ENCODE results near the gene CXCR6. TPM values are rescaled to one million over a fixed set of nuclear protein-coding genes. Genes with fewer than 3 reads are reported as not detected.

The CXCR6 gene
- total RNA-seq, 1 donor from 2014 or later, result not detected

GRCh38 chr3:45910892-45911291 is 32.4 kb upstream of the CXCR6 start:
- no peak for DNase-seq (ENCODE audit: low spot score, unreplicated experiment)
- no peaks in the 10 kb centered on the region for H3K27me3 Mint-ChIP-seq
- no peaks in the 10 kb centered on the region for H3K9me3 Mint-ChIP-seq (ENCODE audit: low read depth)
- TF ChIP-seq CTCF (IDR thresholded peaks at IDR 0.05; ENCODE audit: unreplicated experiment), result no peak
- H3K27ac Mint-ChIP-seq, result no peak overlapping the region
- peaks cover under 1% of the 10 kb centered on the region for H3K4me1 Mint-ChIP-seq (ENCODE audit: low read depth)
- no peaks in the 10 kb centered on the region for H3K36me3 Mint-ChIP-seq (ENCODE audit: insufficient read depth)
- H3K4me3 Mint-ChIP-seq (ENCODE audit: low read depth), result no peak overlapping the region

GRCh38 chr3:45911511-45912226 is 31.6 kb upstream of the CXCR6 start:
- Mint-ChIP-seq H3K9me3 (ENCODE audit: low read depth) (no peaks in the 10 kb centered on the region), H3K4me1 (ENCODE audit: low read depth) (peaks cover 2% of the 10 kb centered on the region), H3K27me3 (no peaks in the 10 kb centered on the region), H3K27ac (no peak overlapping the region), H3K4me3 (ENCODE audit: low read depth) (no peak overlapping the region), H3K36me3 (ENCODE audit: insufficient read depth) (no peaks in the 10 kb centered on the region)
- no peak for TF ChIP-seq CTCF (IDR thresholded peaks at IDR 0.05; ENCODE audit: unreplicated experiment)
- DNase-seq (ENCODE audit: low spot score, unreplicated experiment), result no peak

- no peak for TF ChIP-seq CTCF (IDR thresholded peaks at IDR 0.05; ENCODE audit: unreplicated experiment)
- Mint-ChIP-seq H3K27ac (no peak overlapping the region), H3K9me3 (ENCODE audit: low read depth) (no peaks in the 10 kb centered on the region), H3K36me3 (ENCODE audit: insufficient read depth) (no peaks in the 10 kb centered on the region), H3K4me1 (ENCODE audit: low read depth) (peaks cover 2% of the 10 kb centered on the region), H3K27me3 (no peaks in the 10 kb centered on the region), H3K4me3 (ENCODE audit: low read depth) (no peak overlapping the region)
- no peak for DNase-seq (ENCODE audit: low spot score, unreplicated experiment)
Measured at GRCh38 chr3:45912435-45912834, 30.8 kb upstream of the CXCR6 start.

GRCh38 chr3:45914362-45915058 is 28.8 kb upstream of the CXCR6 start:
- Mint-ChIP-seq H3K27me3 (no peaks in the 10 kb centered on the region), H3K9me3 (ENCODE audit: low read depth) (no peaks in the 10 kb centered on the region), H3K27ac (no peak overlapping the region), H3K4me1 (ENCODE audit: low read depth) (peaks cover 2% of the 10 kb centered on the region), H3K4me3 (ENCODE audit: low read depth) (no peak overlapping the region), H3K36me3 (ENCODE audit: insufficient read depth) (peaks cover 4% of the 10 kb centered on the region)
- no peak for TF ChIP-seq CTCF (IDR thresholded peaks at IDR 0.05; ENCODE audit: unreplicated experiment)
- DNase-seq (ENCODE audit: low spot score, unreplicated experiment), result no peak

- peaks cover 4% of the 10 kb centered on the region for H3K36me3 Mint-ChIP-seq (ENCODE audit: insufficient read depth)
- H3K4me1 Mint-ChIP-seq (ENCODE audit: low read depth), result peaks cover 2% of the 10 kb centered on the region
- DNase-seq (ENCODE audit: low spot score, unreplicated experiment), result no peak
- no peaks in the 10 kb centered on the region for H3K27me3 Mint-ChIP-seq
- no peaks in the 10 kb centered on the region for H3K9me3 Mint-ChIP-seq (ENCODE audit: low read depth)
- no peak for TF ChIP-seq CTCF (IDR thresholded peaks at IDR 0.05; ENCODE audit: unreplicated experiment)
- H3K27ac Mint-ChIP-seq, result no peak overlapping the region
- no peak overlapping the region for H3K4me3 Mint-ChIP-seq (ENCODE audit: low read depth)
Measured at GRCh38 chr3:45915059-45915439, 28.2 kb upstream of the CXCR6 start.
